Subcutaneous abdominal adipose tissue (tissue), 5 donors: Measurements from ENCODE around the gene TGM5.
"Not testable (repeated sequence)": the region's sequence is repeated elsewhere in the genome, so short reads cannot be mapped to it uniquely, and the experiment has no call there.

Experiments
- H3K27ac ChIP-seq: one replicate; pipeline ENCODE4 v1.7.0; 2013; ENCODE audit warnings: low read depth, mild to moderate bottlenecking, inconsistent platforms, low read length, moderate library complexity
- H3K27me3 ChIP-seq, 5 donors: one replicate each; pipeline ENCODE4 v1.7.0; 2013; ENCODE audit warnings: low read length in 5 of 5, inconsistent platforms in 1 of 5; ENCODE audit not compliant: control insufficient read depth in 5 of 5, insufficient read depth in 4 of 5
- H3K36me3 ChIP-seq, 5 donors: one replicate each; pipeline ENCODE4 v1.7.0; 2013; ENCODE audit warnings: low read length in 5 of 5; ENCODE audit not compliant: control insufficient read depth in 5 of 5, insufficient read depth in 5 of 5
- H3K4me1 ChIP-seq, 5 donors: one replicate each; pipeline ENCODE4 v1.7.0; 2013; ENCODE audit warnings: low read length in 5 of 5, mild to moderate bottlenecking in 3 of 5, moderate library complexity in 1 of 5; ENCODE audit not compliant: control insufficient read depth in 5 of 5, insufficient read depth in 5 of 5
- H3K4me3 ChIP-seq, 5 donors: one replicate each; pipeline ENCODE4 v1.7.0; 2013; ENCODE audit warnings: low read length in 5 of 5, low read depth in 1 of 5
- H3K9ac ChIP-seq, 5 donors: one replicate each; pipeline ENCODE4 v1.7.0; 2013; ENCODE audit warnings: low read length in 5 of 5, mild to moderate bottlenecking in 4 of 5, moderate library complexity in 3 of 5
- H3K9me3 ChIP-seq, 5 donors: one replicate each; pipeline ENCODE4 v1.7.0; 2013; ENCODE audit warnings: low read length in 5 of 5; ENCODE audit not compliant: control insufficient read depth in 5 of 5
- donor health status: healthy.
- donor health status: healthy.
- donor health status: healthy.
- donor health status: healthy.
- donor health status: healthy.

The TGM5 gene

GRCh38 chr15:43237842-43238470 lies 28.8 kb downstream of the TGM5 start:
- H3K36me3 ChIP-seq = no peaks in the 10 kb centered on the region
- no peaks in the 10 kb centered on the region for H3K9me3 ChIP-seq
- no peak overlapping the region for H3K27ac ChIP-seq
- H3K4me1 ChIP-seq = peaks cover 0 to 33% (median 20%) of the 10 kb centered on the region in 5 donors
- no peak overlapping the region for H3K4me3 ChIP-seq
- no peaks in the 10 kb centered on the region for H3K27me3 ChIP-seq
- H3K9ac ChIP-seq = no peak overlapping the region

GRCh38 chr15:43235536-43235935 lies 31.2 kb downstream of the TGM5 start:
- Histone ChIP-seq H3K27ac (no peak overlapping the region), H3K4me3 (no peak overlapping the region), H3K36me3 (no peaks in the 10 kb centered on the region), H3K9me3 (no peaks in the 10 kb centered on the region), H3K27me3 (no peaks in the 10 kb centered on the region), H3K9ac (no peak overlapping the region), H3K4me1 (peaks cover 0 to 34% (median 26%) of the 10 kb centered on the region in 5 donors)

GRCh38 chr15:43232289-43232874 lies 34.3 kb downstream of the TGM5 start:
- H3K36me3 ChIP-seq = no peaks in the 10 kb centered on the region
- H3K9ac ChIP-seq = peak overlapping the region in 1 of 5 donors; percentile 27
- peaks cover 0 to 40% (median 29%) of the 10 kb centered on the region in 5 donors for H3K4me1 ChIP-seq
- H3K27me3 ChIP-seq = no peaks in the 10 kb centered on the region
- H3K9me3 ChIP-seq = no peaks in the 10 kb centered on the region
- H3K27ac ChIP-seq = no peak overlapping the region
- no peak overlapping the region for H3K4me3 ChIP-seq

- peak overlapping the region in 2 of 5 donors; percentile 15 to 56 for H3K9ac ChIP-seq
- peak overlapping the region; percentile 86 for H3K27ac ChIP-seq
- H3K4me1 ChIP-seq = peaks cover 0 to 40% (median 29%) of the 10 kb centered on the region in 5 donors
- H3K36me3 ChIP-seq = no peaks in the 10 kb centered on the region
- no peak overlapping the region for H3K4me3 ChIP-seq
- H3K9me3 ChIP-seq = no peaks in the 10 kb centered on the region
- no peaks in the 10 kb centered on the region for H3K27me3 ChIP-seq
These were observed 36.0 kb downstream of the TGM5 start for GRCh38 chr15:43230640-43231115.

GRCh38 chr15:43229977-43230376 lies 36.8 kb downstream of the TGM5 start:
- H3K4me3 ChIP-seq = no peak overlapping the region
- no peaks in the 10 kb centered on the region for H3K9me3 ChIP-seq
- H3K9ac ChIP-seq = no peak overlapping the region
- no peaks in the 10 kb centered on the region for H3K27me3 ChIP-seq
- no peak overlapping the region for H3K27ac ChIP-seq
- peaks cover 0 to 40% (median 32%) of the 10 kb centered on the region in 5 donors for H3K4me1 ChIP-seq
- H3K36me3 ChIP-seq = no peaks in the 10 kb centered on the region

GRCh38 chr15:43226436-43227305 lies 40.1 kb downstream of the TGM5 start:
- Histone ChIP-seq H3K27me3 (no peaks in the 10 kb centered on the region), H3K4me1 (peaks cover 0 to 25% (median 22%) of the 10 kb centered on the region in 5 donors), H3K4me3 (no peak overlapping the region), H3K27ac (no peak overlapping the region), H3K36me3 (no peaks in the 10 kb centered on the region), H3K9me3 (no peaks in the 10 kb centered on the region), H3K9ac (no peak overlapping the region)

GRCh38 chr15:43225950-43226255 lies 40.8 kb downstream of the TGM5 start:
- H3K9ac ChIP-seq, H3K27me3 ChIP-seq, H3K36me3 ChIP-seq, H3K27ac ChIP-seq, H3K9me3 ChIP-seq, H3K4me3 ChIP-seq: not testable (repeated sequence)
- H3K4me1 ChIP-seq = peaks cover 0 to 24% (median 20%) of the 10 kb centered on the region in 5 donors

- Histone ChIP-seq H3K9me3 (no peaks in the 10 kb centered on the region), H3K4me3 (no peak overlapping the region), H3K27me3 (no peaks in the 10 kb centered on the region), H3K9ac (no peak overlapping the region), H3K36me3 (no peaks in the 10 kb centered on the region), H3K4me1 (peaks cover 0 to 23% (median 18%) of the 10 kb centered on the region in 5 donors), H3K27ac (no peak overlapping the region)
These were observed 41.4 kb downstream of the TGM5 start for GRCh38 chr15:43225201-43225949.

- no peak overlapping the region for H3K9ac ChIP-seq
- no peaks in the 10 kb centered on the region for H3K36me3 ChIP-seq
- peak overlapping the region; percentile 63 for H3K27ac ChIP-seq
- no peaks in the 10 kb centered on the region for H3K9me3 ChIP-seq
- H3K4me1 ChIP-seq = peaks cover 0 to 27% (median 19%) of the 10 kb centered on the region in 5 donors
- H3K4me3 ChIP-seq = no peak overlapping the region
- H3K27me3 ChIP-seq = no peaks in the 10 kb centered on the region
These were observed 45.3 kb downstream of the TGM5 start for GRCh38 chr15:43221422-43221821.
